ENCODE results near the gene SLCO2B1.

The SLCO2B1 gene

DNA sequence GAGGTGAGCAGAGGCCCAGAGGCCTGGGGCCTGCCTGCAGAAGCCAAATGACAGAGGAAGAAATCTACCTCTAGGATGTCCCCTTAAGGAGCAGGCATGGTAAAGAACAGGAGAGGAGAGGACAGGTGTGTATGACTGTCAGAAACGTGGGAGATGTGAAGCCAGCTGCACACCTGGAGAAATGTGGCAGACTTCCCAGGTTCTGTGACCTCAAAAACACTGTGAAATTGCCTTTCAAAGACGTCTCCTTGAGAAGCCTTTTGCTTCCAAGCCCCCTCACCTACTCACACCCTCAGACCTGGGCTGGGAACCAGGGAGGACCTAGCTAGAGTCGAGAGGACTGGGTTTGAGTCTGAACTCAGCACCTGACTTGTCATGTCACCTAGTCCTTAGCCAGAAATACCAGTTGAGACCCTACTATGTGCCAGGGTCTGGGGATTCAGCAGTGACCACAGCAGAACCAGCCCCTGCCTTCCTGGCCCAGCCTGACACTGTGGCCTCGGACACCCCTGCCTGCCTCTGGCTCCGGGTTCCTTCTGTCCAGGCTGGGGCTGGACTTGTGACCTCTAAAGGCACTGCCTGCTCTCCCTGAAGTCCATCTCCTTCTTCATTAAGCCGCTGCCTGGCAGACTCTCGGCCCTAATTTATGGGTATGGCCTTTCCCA lies 95.2 kb downstream of the SLCO2B1 start:
- H3K4me3 ChIP-seq = no peak overlapping the region
- no peak overlapping the region for H3K27ac ChIP-seq
- no peaks in the 10 kb centered on the region for H3K36me3 ChIP-seq
- TF ChIP-seq, protein P1, sequence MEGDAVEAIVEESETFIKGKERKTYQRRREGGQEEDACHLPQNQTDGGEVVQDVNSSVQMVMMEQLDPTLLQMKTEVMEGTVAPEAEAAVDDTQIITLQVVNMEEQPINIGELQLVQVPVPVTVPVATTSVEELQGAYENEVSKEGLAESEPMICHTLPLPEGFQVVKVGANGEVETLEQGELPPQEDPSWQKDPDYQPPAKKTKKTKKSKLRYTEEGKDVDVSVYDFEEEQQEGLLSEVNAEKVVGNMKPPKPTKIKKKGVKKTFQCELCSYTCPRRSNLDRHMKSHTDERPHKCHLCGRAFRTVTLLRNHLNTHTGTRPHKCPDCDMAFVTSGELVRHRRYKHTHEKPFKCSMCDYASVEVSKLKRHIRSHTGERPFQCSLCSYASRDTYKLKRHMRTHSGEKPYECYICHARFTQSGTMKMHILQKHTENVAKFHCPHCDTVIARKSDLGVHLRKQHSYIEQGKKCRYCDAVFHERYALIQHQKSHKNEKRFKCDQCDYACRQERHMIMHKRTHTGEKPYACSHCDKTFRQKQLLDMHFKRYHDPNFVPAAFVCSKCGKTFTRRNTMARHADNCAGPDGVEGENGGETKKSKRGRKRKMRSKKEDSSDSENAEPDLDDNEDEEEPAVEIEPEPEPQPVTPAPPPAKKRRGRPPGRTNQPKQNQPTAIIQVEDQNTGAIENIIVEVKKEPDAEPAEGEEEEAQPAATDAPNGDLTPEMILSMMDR (IDR thresholded peaks at IDR 0.05) = no peak
- H3K4me1 ChIP-seq = peaks cover 0 to 14% (median 8%) of the 10 kb centered on the region in 4 donors
- no peaks in the 10 kb centered on the region for H3K9me3 ChIP-seq
- intact Hi-C loops (cut with DNase I; ENCODE audit: low total_unique reads) = no loop called here
- DNase-seq = peak; percentile 4 to 56
- peaks cover 0 to 62% of the 10 kb centered on the region in 2 donors for H3K27me3 ChIP-seq

DNA sequence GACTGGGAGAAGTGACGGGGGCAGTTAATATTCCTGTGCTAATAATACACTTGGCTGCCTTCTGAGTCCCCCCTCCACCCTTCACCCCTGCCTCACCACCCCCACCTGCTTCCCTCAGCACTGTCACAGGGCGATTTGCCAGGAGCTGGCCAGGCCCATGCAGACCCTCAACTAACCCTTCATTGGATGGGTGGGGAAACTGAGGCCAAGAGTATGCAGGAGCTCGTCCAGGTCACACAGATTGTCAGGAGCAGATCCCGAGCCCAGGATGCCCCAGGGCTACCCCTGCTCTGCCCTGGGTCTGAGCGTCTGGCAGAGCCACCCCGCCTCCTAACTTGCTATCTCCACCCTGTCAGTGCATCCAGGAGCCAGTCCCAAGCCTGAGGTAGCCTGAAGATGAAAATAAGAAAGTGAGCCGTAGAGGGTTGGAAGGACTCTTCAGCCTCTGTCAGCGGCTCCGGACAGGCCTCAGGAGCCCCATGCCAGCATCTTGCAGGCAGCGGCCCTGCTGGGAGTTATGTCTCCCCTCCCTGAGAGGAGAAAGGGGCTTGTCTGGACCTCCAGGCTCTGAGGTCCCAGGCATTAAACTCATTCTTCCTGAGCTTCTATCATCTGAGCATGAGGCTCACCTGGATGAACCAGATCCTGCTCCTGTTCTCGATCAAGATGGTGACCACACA lies 95.9 kb downstream of the SLCO2B1 start:
- H3K9me3 ChIP-seq = no peaks in the 10 kb centered on the region
- no peak overlapping the region for H3K4me3 ChIP-seq
- no peak overlapping the region for H3K27ac ChIP-seq
- H3K36me3 ChIP-seq = no peaks in the 10 kb centered on the region
- TF ChIP-seq, protein P1 (IDR thresholded peaks at IDR 0.05) = no peak
- intact Hi-C loops (cut with DNase I; ENCODE audit: low total_unique reads) = no loop called here
- peaks cover 0 to 10% (median 6%) of the 10 kb centered on the region in 4 donors for H3K4me1 ChIP-seq
- peak; percentile 13 to 24 for DNase-seq
- H3K27me3 ChIP-seq = peaks cover 0 to 58% of the 10 kb centered on the region in 2 donors

DNA sequence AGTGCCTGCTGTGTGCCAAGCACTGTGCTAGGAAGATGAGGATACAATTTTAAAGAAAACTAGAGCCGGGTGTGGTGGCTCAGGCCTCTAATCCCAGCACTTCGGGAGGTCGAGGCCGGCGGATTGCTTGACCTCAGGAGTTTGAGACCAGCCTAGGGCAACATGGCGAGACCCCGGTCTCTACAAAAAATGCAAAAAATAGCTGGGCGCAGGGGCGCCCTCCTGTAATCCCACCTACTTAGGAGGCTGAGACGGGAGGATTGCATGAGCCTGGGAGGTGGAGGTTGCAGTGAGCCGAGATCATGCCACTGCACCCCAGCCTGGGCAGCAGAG lies 98.0 kb downstream of the SLCO2B1 start:
- DNase-seq = no peak
- TF ChIP-seq, protein P1 (IDR thresholded peaks at IDR 0.05) = no peak
- intact Hi-C loops (cut with DNase I; ENCODE audit: low total_unique reads) = no loop called here
- H3K27ac ChIP-seq = no peak overlapping the region
- H3K36me3 ChIP-seq = no peaks in the 10 kb centered on the region
- H3K4me1 ChIP-seq = no peaks in the 10 kb centered on the region
- peaks cover 0 to 6% (median 3%) of the 10 kb centered on the region in 3 donors for H3K9me3 ChIP-seq
- H3K4me3 ChIP-seq = no peak overlapping the region
- peaks cover 0 to 38% of the 10 kb centered on the region in 2 donors for H3K27me3 ChIP-seq

DNA sequence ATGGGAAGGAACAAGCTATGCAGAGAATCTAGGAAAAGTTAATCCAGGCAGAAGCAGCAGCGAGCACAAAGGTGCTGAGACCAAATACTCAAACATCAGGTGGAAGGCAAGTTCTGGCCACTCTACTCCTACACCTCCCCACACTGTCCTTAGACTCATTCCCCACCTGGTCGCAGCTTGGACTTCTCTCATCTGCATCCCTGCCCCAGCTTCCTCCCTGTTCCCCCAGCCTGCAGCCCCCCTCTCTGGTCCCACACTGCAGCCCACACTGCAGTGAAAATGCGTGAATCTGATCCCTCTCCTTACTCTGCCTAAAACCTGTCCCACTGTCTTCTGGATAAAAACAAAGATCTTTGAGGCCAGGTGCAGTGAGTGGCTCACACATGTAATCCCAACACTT lies 98.8 kb downstream of the SLCO2B1 start:
- Histone ChIP-seq H3K9me3 (peaks cover 0 to 6% (median 3%) of the 10 kb centered on the region in 3 donors), H3K4me3 (no peak overlapping the region), H3K27ac (no peak overlapping the region), H3K36me3 (no peaks in the 10 kb centered on the region), H3K27me3 (peaks cover 0 to 30% of the 10 kb centered on the region in 2 donors), H3K4me1 (no peaks in the 10 kb centered on the region)
- DNase-seq = peak; percentile 1 to 17
- intact Hi-C loops (cut with DNase I; ENCODE audit: low total_unique reads) = loop anchor here (10.0 kb wide), 1 partner anchor 325 kb away; no protein-coding TSS in a partner anchor
- TF ChIP-seq, protein P1 (IDR thresholded peaks at IDR 0.05) = no peak

DNA sequence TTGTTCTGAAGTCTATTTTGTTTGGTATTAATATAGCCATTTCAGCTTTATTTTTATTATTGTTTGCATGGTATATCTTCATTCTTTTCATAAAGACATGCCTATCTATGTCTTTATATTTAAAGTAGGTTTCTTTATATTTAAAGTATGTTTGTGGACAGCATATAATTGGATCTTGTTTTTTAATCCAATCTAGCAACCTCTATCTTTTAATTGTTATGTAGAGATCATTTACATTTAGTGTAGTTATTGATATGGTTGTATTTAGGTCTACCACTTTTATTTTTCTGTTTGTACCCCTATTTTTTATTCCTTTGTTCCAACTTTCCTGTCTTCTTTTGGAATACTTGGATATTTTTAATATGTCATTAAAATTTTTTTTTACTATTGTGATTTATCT lies 103.4 kb downstream of the SLCO2B1 start:
- H3K27me3 ChIP-seq = peaks cover 0 to 15% of the 10 kb centered on the region in 2 donors
- H3K4me3 ChIP-seq = no peak overlapping the region

More for the DNA sequence above, 103.4 kb downstream of the SLCO2B1 start:
- no peaks in the 10 kb centered on the region for H3K36me3 ChIP-seq
- TF ChIP-seq, protein P1 (IDR thresholded peaks at IDR 0.05) = no peak
- H3K27ac ChIP-seq = no peak overlapping the region
- no peaks in the 10 kb centered on the region for H3K4me1 ChIP-seq
- intact Hi-C loops (cut with DNase I; ENCODE audit: low total_unique reads) = loop anchor here (10.0 kb wide), 1 partner anchor 330 kb away; no protein-coding TSS in a partner anchor
- DNase-seq = no peak
- H3K9me3 ChIP-seq = peaks cover 0 to 6% (median 3%) of the 10 kb centered on the region in 3 donors

Data from tibial artery (tissue), 4 donors.